Measurements from ENCODE around the gene CKAP2L. TPM values are rescaled to one million over a fixed set of nuclear protein-coding genes. Genes with fewer than 3 reads are reported as not detected.

CKAP2L gene
- total and polyA plus RNA-seq, 10 of the 15 experiments (the other 5 are each of a cell fraction or from before 2014, with no cell fraction given), result 10.5 to 37.4 (median 20.2) TPM

- Histone ChIP-seq H3K27ac (ENCODE audit: control insufficient read depth, insufficient read depth) (no peak overlapping the region), H3K4me1 (ENCODE audit: control insufficient read depth, insufficient read depth, low read length) (no peaks in the 10 kb centered on the region), H3K9ac (ENCODE audit: control insufficient read depth, insufficient read depth, low read length) (no peak overlapping the region), H3K4me2 (ENCODE audit: control insufficient read depth, insufficient read depth) (no peak overlapping the region), H3K27me3 (replicated peaks in 1 of 2; ENCODE audit: control insufficient read depth in 2 of 2, insufficient read depth in 2 of 2, low read length in 1 of 2) (no peaks in the 10 kb centered on the region), H3K4me3 (no peak overlapping the region), H3K79me2 (ENCODE audit: control insufficient read depth, insufficient read depth, low read length) (no peaks in the 10 kb centered on the region), H3K9me3 (replicated peaks; ENCODE audit: control insufficient read depth, insufficient read depth, low read length) (no peaks in the 10 kb centered on the region), H4K20me1 (ENCODE audit: control insufficient read depth, insufficient read depth) (no peaks in the 10 kb centered on the region), H3K36me3 (ENCODE audit: control insufficient read depth in 2 of 2, insufficient read depth in 2 of 2, low read length in 1 of 2) (no peaks in the 10 kb centered on the region), H2AFZ (ENCODE audit: control insufficient read depth, low read depth, low read length) (no peak overlapping the region)
- ATAC-seq (no peak), FAIRE-seq (no peak), DNase-seq (ENCODE audit: low read depth, low spot score) (no peak)
- SMC1A ChIA-PET (ENCODE audit: uncharacterized antibody, unreplicated experiment), result interaction anchor here (0.9 to 4.5 kb wide), 6 partner anchors 8 to 58 kb away, joined by 3 to 26 read pairs (median 4); no protein-coding TSS in a partner anchor
- intact Hi-C loops (cut with micrococcal nuclease; ENCODE audit: unreplicated experiment) (no loop called here), in situ Hi-C loops (cut with MboI) (no loop called here)
- WGBS (ENCODE audit: insufficient coverage, insufficient replicate concordance, low lambda C conversion rate, missing lambda C conversion rate), result 66% methylated on average over 2 of the region's 2 CpGs
- RAD21 ChIA-PET (ENCODE audit: unreplicated experiment), result interaction anchor here (0.8 to 1.6 kb wide), 4 partner anchors 11 to 69 kb away, joined by 3 to 6 read pairs (median 3); no protein-coding TSS in a partner anchor
- POLR2A ChIA-PET, result interaction anchor here (1.0 kb wide), 1 partner anchor 8 kb away, joined by 3 read pairs; no protein-coding TSS in a partner anchor
- BruUV-seq (replicated peaks), result no TSS peak
- CTCF ChIA-PET, result interaction anchor here (0.8 to 3.0 kb wide), 4 partner anchors 8 to 112 kb away, joined by 3 to 17 read pairs (median 6); no protein-coding TSS in a partner anchor
- TF ChIP-seq EGR1 (IDR thresholded peaks at IDR 0.05; ENCODE audit: borderline replicate concordance in 1 of 2, low read depth in 2 of 2, low read length in 2 of 2) (no peak), DPF2 (IDR thresholded peaks at IDR 0.05) (no peak), MTA2 (IDR thresholded peaks at IDR 0.05; ENCODE audit: low read depth) (no peak), IKZF2 (IDR thresholded peaks at IDR 0.05) (no peak), RAD21 (IDR thresholded peaks at IDR 0.05; ENCODE audit: insufficient read depth, low read depth, low read length) (no peak), POLR2A (IDR thresholded peaks at IDR 0.05; ENCODE audit: low read depth, low read length) (no peak), POLR2AphosphoS5 (IDR thresholded peaks at IDR 0.05; ENCODE audit: low read length) (no peak), SPI1 (IDR thresholded peaks at IDR 0.05; ENCODE audit: borderline replicate concordance, insufficient read depth, low read depth, low read length) (no peak)
Measured at GRCh38 chr2:112773556-112773955, 9.1 kb upstream of the CKAP2L start.
